ENCODE results near the gene C12orf57.

DNA sequence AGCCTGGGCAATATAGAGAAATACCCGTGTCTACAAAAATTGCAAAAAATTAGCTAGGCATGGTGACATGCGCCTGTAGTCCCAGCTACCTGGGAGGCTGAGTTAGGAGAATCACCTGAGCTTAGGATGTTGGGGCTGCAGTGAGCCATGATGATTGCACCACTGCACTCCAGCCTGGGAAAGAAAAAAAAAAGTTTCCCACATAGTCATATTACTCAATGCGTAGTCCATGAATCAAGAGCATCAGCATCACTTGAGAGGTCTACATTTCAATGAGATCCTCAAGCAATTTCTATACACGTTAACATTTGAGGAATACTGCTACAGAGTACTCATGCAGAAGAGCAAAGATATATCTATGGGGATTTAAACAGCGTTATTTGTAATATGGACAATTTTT lies 44.4 kb upstream of the C12orf57 start:
- TF ChIP-seq CTCF (IDR thresholded peaks at IDR 0.05 in 4 of 5, conservative IDR thresholded peaks at IDR 0.05 in 1 of 5) (no peak), POLR2A (IDR thresholded peaks at IDR 0.05) (no peak)

Measured in gastrocnemius medialis (tissue), 4 donors.